Measurements from ENCODE around the gene HCST.

HCST gene

GRCh38 chr19:35869327-35870123, 32.8 kb upstream of the HCST start (continued):
- TF ChIP-seq PRDM6 (tag by site-specific recombination; IDR thresholded peaks at IDR 0.05) (no peak), ZNF677 (tag by site-specific recombination; IDR thresholded peaks at IDR 0.05) (0 out of 2 replicates have a peak, but pooled peaks have one; percentile 22), ZNF311 (tag by site-specific recombination; IDR thresholded peaks at IDR 0.05; ENCODE audit: borderline replicate concordance) (no peak), ZBTB49 (tag by site-specific recombination; IDR thresholded peaks at IDR 0.05; ENCODE audit: low read depth) (no peak), ZNF623 (tag by site-specific recombination; IDR thresholded peaks at IDR 0.05) (no peak), ZNF510 (tag by site-specific recombination; IDR thresholded peaks at IDR 0.05; ENCODE audit: insufficient replicate concordance) (no peak), ZNF423 (tag by site-specific recombination; IDR thresholded peaks at IDR 0.05) (no peak), EGR2 (tag by site-specific recombination; IDR thresholded peaks at IDR 0.05; ENCODE audit: low read depth) (peak; percentile 76), ZNF692 (tag by site-specific recombination; IDR thresholded peaks at IDR 0.05) (peak; percentile 90), GLIS2 (tag by site-specific recombination; IDR thresholded peaks at IDR 0.05) (peak; percentile 99), ZNF521 (tag by site-specific recombination; IDR thresholded peaks at IDR 0.05) (no peak), ZNF626 (tag by site-specific recombination; IDR thresholded peaks at IDR 0.05) (no peak), ZNF707 (tag by site-specific recombination; IDR thresholded peaks at IDR 0.05) (no peak), ZNF132 (tag by site-specific recombination; IDR thresholded peaks at IDR 0.05; ENCODE audit: borderline replicate concordance) (no peak), HOXD13 (CRISPR knock-in tag; IDR thresholded peaks at IDR 0.05; ENCODE audit: borderline replicate concordance) (no peak), YY1 (tag by site-specific recombination; IDR thresholded peaks at IDR 0.05) (peak; percentile 43; the same call in 1 of the 2 replicates), ZNF112 (tag by site-specific recombination; IDR thresholded peaks at IDR 0.05) (no peak), PRDM10 (tag by site-specific recombination; IDR thresholded peaks at IDR 0.05) (peak; percentile 98), KLF9 (tag by site-specific recombination; IDR thresholded peaks at IDR 0.05; ENCODE audit: low read depth) (peak; percentile 100), ZNF169 (tag by site-specific recombination; IDR thresholded peaks at IDR 0.05) (no peak), SETDB1 (IDR thresholded peaks at IDR 0.05; ENCODE audit: insufficient read length, low read length) (no peak), ZBTB10 (tag by site-specific recombination; IDR thresholded peaks at IDR 0.05) (peak; percentile 91), ZNF274 (IDR thresholded peaks at IDR 0.05; ENCODE audit: low read length) (no peak), ZNF274 (tag by site-specific recombination; IDR thresholded peaks at IDR 0.05; ENCODE audit: borderline replicate concordance) (no peak), ELK4 (IDR thresholded peaks at IDR 0.05; ENCODE audit: borderline replicate concordance, low read depth, low read length) (no peak)

All from HEK293 (cell line).